Esophagus muscularis mucosa (tissue), 4 donors: ENCODE measurements around the gene FAM234A. TPM values are rescaled to one million over a fixed set of nuclear protein-coding genes. Genes with fewer than 3 reads are reported as not detected.
"Not testable (repeated sequence)": the region's sequence is repeated elsewhere in the genome, so short reads cannot be mapped to it uniquely, and the experiment has no call there.

Source experiments
- DNase-seq: peaks from one replicate; pipeline ENCODE4 v3.0.0-alpha.2; 2017; ENCODE audit errors: extremely low spot score
- H3K27ac ChIP-seq, 4 donors: fragments of 200-600 bp; sonication (generic); replicated peaks in 1 of 4; 1 replicate in 3 of 4; 2 replicates in 1 of 4; pipeline ENCODE4 v1.5.1; 2016 to 2019; ENCODE audit warnings: mild to moderate bottlenecking in 1 of 4
- H3K27me3 ChIP-seq, 4 donors: fragments of 200-600 bp; sonication (generic); one replicate each; pipeline versions ENCODE4 v1.5.1 to v1.6.0; 2016 to 2019
- H3K36me3 ChIP-seq, 4 donors: fragments of 200-600 bp; sonication (generic); one replicate each; pipeline ENCODE4 v1.5.1; 2016 to 2019
- H3K4me1 ChIP-seq, 4 donors: fragments of 200-600 bp; sonication (generic); one replicate each; pipeline ENCODE4 v1.5.1; 2016 to 2019
- H3K4me3 ChIP-seq, 4 donors: fragments of 200-600 bp; sonication (generic); 1 replicate in 2 of 4; 2 replicates in 2 of 4; pipeline ENCODE4 v1.5.1; 2016 to 2019; ENCODE audit warnings: mild to moderate bottlenecking in 4 of 4, moderate library complexity in 1 of 4
- H3K9me3 ChIP-seq, 4 donors: fragments of 200-600 bp; sonication (generic); 1 replicate in 3 of 4; 2 replicates in 1 of 4; pipeline ENCODE4 v1.5.1; 2016 to 2019
- EP300 ChIP-seq: sonication (generic); formaldehyde crosslinking; IDR thresholded peaks from one replicate; pipeline ENCODE4 v1.6.1; 2017; ENCODE audit warnings: antibody characterized with exemption
- POLR2A ChIP-seq: fragments of 450-650 bp; IDR thresholded peaks from one replicate; pipeline ENCODE4 v1.6.1; 2017; ENCODE audit warnings: antibody characterized with exemption, moderate library complexity, mild to moderate bottlenecking, low read depth
- POLR2AphosphoS5 ChIP-seq, 2 donors: sonication (generic); formaldehyde crosslinking; IDR thresholded peaks; one replicate each; pipeline ENCODE4 v1.6.1; 2017; ENCODE audit warnings: antibody characterized with exemption in 2 of 2
- WGBS: methylation state at CpG from one replicate; pipeline ENCODE4 v1.1.5; 2018; 5-methylcytosine and 5-hydroxymethylcytosine counted together
- intact Hi-C: fragments of 100-400 bp; cut with DNase I; formaldehyde crosslinking; loops from one replicate; pipeline ENCODE4 v1.15.1; 2023
- total RNA-seq, 4 donors: library from RNA; depleted of rRNA; stranded (reverse); fragments of >200 nt; gene quantifications; one replicate each; pipeline versions ENCODE4 v1.1.0 to v1.2.1, GENCODE V29; 2016
- TF ChIP-seq, protein P1 (sequence below), 3 experiments: fragments of 200-600 bp in 2 of 3; fragments of 450-650 bp in 1 of 3; sonication (generic) in 2 of 3; IDR thresholded peaks; one replicate each; pipeline ENCODE4 v1.5.1; 2017 to 2019; ENCODE audit warnings: antibody characterized with exemption in 3 of 3, mild to moderate bottlenecking in 2 of 3, moderate library complexity in 1 of 3

The FAM234A gene
- total RNA-seq, 4 donors from 2014 or later, result 61.0 to 129 (median 78.1) TPM

GRCh38 chr16:252366-253337 lies 18.0 kb downstream of the FAM234A start:
- Histone ChIP-seq H3K36me3 (peaks cover 23 to 93% (median 70%) of the 10 kb centered on the region in 4 donors), H3K4me1 (no peaks in the 10 kb centered on the region), H3K27me3 (no peaks in the 10 kb centered on the region), H3K9me3 (no peaks in the 10 kb centered on the region), H3K4me3 (peak overlapping the region in 1 of 4 donors; percentile 26), H3K27ac (no peak overlapping the region)
- TF ChIP-seq, protein P1, sequence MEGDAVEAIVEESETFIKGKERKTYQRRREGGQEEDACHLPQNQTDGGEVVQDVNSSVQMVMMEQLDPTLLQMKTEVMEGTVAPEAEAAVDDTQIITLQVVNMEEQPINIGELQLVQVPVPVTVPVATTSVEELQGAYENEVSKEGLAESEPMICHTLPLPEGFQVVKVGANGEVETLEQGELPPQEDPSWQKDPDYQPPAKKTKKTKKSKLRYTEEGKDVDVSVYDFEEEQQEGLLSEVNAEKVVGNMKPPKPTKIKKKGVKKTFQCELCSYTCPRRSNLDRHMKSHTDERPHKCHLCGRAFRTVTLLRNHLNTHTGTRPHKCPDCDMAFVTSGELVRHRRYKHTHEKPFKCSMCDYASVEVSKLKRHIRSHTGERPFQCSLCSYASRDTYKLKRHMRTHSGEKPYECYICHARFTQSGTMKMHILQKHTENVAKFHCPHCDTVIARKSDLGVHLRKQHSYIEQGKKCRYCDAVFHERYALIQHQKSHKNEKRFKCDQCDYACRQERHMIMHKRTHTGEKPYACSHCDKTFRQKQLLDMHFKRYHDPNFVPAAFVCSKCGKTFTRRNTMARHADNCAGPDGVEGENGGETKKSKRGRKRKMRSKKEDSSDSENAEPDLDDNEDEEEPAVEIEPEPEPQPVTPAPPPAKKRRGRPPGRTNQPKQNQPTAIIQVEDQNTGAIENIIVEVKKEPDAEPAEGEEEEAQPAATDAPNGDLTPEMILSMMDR (IDR thresholded peaks at IDR 0.05), result no peak
- no peak for TF ChIP-seq POLR2A
- 69% methylated on average over 30 of the region's 30 CpGs for WGBS
- DNase-seq, result no peak
- intact Hi-C loops, result no loop called here

DNA sequence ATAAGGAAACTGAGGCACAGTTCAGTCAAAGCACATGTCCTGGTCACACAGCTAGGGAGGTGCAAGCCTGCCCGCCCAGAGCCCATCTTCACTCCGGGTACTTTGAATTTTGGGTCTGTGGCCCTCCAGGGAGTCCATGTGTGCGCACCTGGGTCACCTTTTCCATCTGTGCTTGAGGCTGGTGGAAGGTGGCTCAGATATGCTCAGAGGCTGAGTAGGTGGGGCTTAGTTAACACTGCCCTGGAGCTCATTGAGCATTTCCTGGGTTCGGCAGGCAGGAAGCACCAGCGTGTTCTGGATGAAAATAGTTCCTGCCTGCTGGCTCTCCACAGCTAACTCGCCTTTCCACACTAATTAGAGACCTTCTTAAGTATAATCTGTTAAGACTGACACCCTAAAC lies 19.2 kb downstream of the FAM234A start:
- H3K27ac ChIP-seq, result no peak overlapping the region
- H3K27me3 ChIP-seq, result no peaks in the 10 kb centered on the region
- no peaks in the 10 kb centered on the region for H3K9me3 ChIP-seq
- intact Hi-C loops, result no loop called here
- TF ChIP-seq, protein P1 (IDR thresholded peaks at IDR 0.05), result no peak
- no peak for TF ChIP-seq EP300
- TF ChIP-seq POLR2AphosphoS5 (IDR thresholded peaks at IDR 0.05), result no peak
- TF ChIP-seq POLR2A, result no peak
- peaks cover 23 to 91% (median 66%) of the 10 kb centered on the region in 4 donors for H3K36me3 ChIP-seq
- no peak for DNase-seq
- H3K4me1 ChIP-seq, result no peaks in the 10 kb centered on the region
- H3K4me3 ChIP-seq, result no peak overlapping the region
- WGBS, result 84% methylated on average over 6 of the region's 6 CpGs

- no peak for DNase-seq
- WGBS, result 95% methylated on average over 25 of the region's 25 CpGs
- Histone ChIP-seq H3K4me3 (no peak overlapping the region), H3K9me3 (no peaks in the 10 kb centered on the region), H3K4me1 (no peaks in the 10 kb centered on the region), H3K27ac (no peak overlapping the region), H3K36me3 (peaks cover 23 to 91% (median 65%) of the 10 kb centered on the region in 4 donors), H3K27me3 (no peaks in the 10 kb centered on the region)
- intact Hi-C loops, result no loop called here
- TF ChIP-seq EP300 (no peak), POLR2A (no peak), POLR2AphosphoS5 (IDR thresholded peaks at IDR 0.05) (no peak)
- TF ChIP-seq, protein P1 (IDR thresholded peaks at IDR 0.05), result no peak
These were observed 19.8 kb downstream of the FAM234A start for GRCh38 chr16:254461-254860.

- H3K4me1 ChIP-seq, result no peaks in the 10 kb centered on the region
- no peaks in the 10 kb centered on the region for H3K27me3 ChIP-seq
- H3K27ac ChIP-seq, result no peak overlapping the region
- intact Hi-C loops, result no loop called here
- no peak overlapping the region for H3K4me3 ChIP-seq
- TF ChIP-seq POLR2AphosphoS5 (IDR thresholded peaks at IDR 0.05) (no peak), EP300 (no peak), POLR2A (no peak)
- TF ChIP-seq, protein P1 (IDR thresholded peaks at IDR 0.05), result no peak
- no peak for DNase-seq
- peaks cover 21 to 91% (median 66%) of the 10 kb centered on the region in 4 donors for H3K36me3 ChIP-seq
- no peaks in the 10 kb centered on the region for H3K9me3 ChIP-seq
- WGBS, result 94% methylated on average over 6 of the region's 6 CpGs
These were observed 20.6 kb downstream of the FAM234A start for GRCh38 chr16:255183-255582.

DNA sequence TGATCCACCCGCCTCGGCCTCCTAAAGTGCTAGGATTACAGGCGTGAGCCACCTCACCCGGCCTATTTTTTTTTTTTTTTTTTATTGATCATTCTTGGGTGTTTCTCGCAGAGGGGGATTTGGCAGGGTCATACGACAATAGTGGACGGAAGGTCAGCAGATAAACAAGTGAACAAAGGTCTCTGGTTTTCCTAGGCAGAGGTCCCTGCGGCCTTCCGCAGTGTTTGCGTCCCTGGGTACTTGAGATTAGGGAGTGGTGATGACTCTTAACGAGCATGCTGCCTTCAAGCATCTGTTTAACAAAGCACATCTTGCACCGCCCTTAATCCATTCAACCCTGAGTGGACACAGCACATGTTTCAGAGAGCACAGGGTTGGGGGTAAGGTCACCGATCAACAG lies 23.5 kb downstream of the FAM234A start:
- H3K27ac ChIP-seq, H3K9me3 ChIP-seq, H3K4me3 ChIP-seq, DNase-seq, H3K27me3 ChIP-seq, intact Hi-C loops, H3K4me1 ChIP-seq: not testable (repeated sequence)
- WGBS, result 97% methylated on average over 13 of the region's 13 CpGs
- peaks cover 39 to 94% (median 83%) of the 10 kb centered on the region in 4 donors for H3K36me3 ChIP-seq
